HG03135 (cell line): ENCODE data around the gene SNX18.

Experiments
- ATAC-seq: cut with Tn5 transposase; IDR thresholded peaks from one replicate; pipeline ENCODE4 v1.9.1; 2021; ENCODE audit warnings: mild to moderate bottlenecking, moderate library complexity; ENCODE audit not compliant: unreplicated experiment

SNX18 gene

DNA sequence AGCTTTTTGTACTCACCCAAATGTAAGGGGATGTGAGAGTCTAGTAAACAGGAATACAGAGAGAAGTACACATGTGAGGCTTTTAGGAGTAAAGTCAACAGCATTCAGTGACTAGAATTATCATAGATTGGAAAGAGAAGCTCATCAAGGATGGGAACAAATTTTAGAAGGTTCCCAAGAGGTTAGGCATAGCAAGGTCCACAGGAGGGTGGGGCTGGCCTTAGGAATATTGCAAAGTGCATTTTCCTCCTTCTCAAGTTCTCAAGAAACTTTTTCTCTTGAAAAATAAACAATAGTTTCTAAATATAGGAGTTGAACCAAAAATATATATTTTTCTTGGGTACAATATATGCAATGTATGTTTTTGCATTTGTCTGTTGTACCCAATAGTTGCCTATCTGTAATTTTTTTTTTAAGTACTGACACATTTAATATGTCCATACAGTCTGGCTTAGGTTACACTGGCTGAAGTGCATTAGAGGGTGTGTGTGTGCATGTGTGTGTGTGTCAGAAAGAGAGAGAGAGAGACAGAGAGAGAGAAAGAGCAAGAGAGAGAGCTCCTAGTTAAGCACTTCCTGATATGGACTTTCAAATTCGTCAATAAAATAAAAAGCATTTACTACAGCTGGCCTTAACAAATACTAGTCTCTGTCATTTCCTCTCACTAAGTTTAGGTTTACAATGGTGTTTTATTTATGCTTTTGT lies 62.2 kb downstream of the SNX18 start:
- no peak for ATAC-seq

- no peak for ATAC-seq
Measured at GRCh38 chr5:54580997-54581811, 63.6 kb downstream of the SNX18 start.

- no peak for ATAC-seq
Measured at GRCh38 chr5:54581831-54582548, 64.4 kb downstream of the SNX18 start.

GRCh38 chr5:54586336-54586735 lies 68.8 kb downstream of the SNX18 start:
- ATAC-seq: no peak

GRCh38 chr5:54589786-54590185 lies 72.2 kb downstream of the SNX18 start:
- no peak for ATAC-seq

GRCh38 chr5:54590824-54591223 lies 73.3 kb downstream of the SNX18 start:
- no peak for ATAC-seq

- ATAC-seq: no peak
Measured at GRCh38 chr5:54593779-54594178, 76.2 kb downstream of the SNX18 start.

DNA sequence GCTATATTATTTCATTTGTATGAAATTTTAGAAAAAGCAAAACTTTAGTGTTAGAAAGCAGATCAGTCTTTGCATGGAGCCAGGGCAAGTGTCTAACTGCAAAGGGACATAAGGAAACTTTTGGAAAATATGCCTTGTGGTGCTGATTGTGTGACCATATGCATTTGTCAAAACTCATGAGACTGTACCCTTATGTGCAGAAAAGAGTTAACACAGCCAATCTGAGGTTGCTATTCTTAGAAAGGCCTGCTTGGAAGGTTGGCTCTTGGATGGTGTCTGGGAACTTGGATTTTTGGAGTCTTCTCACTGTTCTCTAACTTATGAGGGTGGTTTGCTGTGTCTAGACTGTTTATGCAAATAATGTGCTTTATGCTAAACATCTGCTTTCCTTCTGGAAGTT lies 76.6 kb downstream of the SNX18 start:
- no peak for ATAC-seq

DNA sequence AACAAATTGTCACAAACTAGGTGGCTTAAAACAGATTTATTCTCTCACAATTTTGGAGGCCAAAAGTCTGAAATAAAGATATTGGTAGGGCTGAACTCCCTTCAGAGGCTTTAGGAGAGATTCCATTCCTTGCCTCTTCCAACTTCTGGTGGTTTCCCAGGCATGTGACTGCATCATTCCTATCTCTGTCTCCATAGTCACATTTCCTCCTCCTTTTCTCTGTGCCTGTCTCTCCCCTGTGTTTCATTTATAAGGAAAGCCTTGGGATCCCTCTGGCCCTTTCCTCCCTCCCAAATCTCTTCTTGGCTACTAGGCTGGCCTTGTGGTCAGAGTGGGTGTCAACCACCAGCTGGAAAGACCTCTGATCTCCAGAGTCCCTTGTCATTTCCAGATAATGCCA lies 78.2 kb downstream of the SNX18 start:
- no peak for ATAC-seq
